Panc1 (cell line): Measurements from ENCODE around the gene EPB41L5.

ENCODE experiments used
- POLR2AphosphoS5 ChIP-seq: IDR thresholded peaks from 2 replicates; pipeline ENCODE4 v1.6.1; 2012; ENCODE audit warnings: mild to moderate bottlenecking, low read depth, low read length, moderate library complexity
- SIN3A ChIP-seq: IDR thresholded peaks from 2 replicates; pipeline ENCODE4 v1.6.1; 2012; ENCODE audit warnings: low read depth, mild to moderate bottlenecking, low read length, moderate library complexity, borderline replicate concordance; ENCODE audit not compliant: insufficient read depth
- TCF7L2 ChIP-seq: IDR thresholded peaks from 2 replicates; pipeline ENCODE4 v1.6.1; 2011; ENCODE audit warnings: mild to moderate bottlenecking, low read depth, low read length, inconsistent platforms
- TF ChIP-seq, protein P1 (sequence below): fragments of 450-650 bp; IDR thresholded peaks from 2 replicates; pipeline ENCODE4 v1.5.1; 2017; ENCODE audit warnings: mild to moderate bottlenecking

DNA sequence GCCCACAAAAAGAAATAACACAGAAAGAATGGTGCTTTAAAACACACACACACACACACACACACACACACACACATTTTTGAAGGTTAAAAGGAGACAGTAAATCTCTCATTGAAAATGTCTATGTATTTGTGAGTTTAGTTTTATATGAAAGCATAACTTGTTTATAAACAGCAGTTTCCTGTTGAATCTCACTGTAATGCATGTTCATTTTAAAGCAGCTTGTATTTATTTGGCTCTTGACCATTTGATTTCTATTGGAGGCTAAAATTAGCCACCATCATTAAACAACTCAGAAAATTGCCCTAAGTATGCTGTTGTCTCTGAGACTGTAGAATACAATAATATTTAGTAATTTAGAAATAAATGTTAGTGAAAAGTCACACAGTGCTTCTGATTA is 115.3 kb downstream of the EPB41L5 start:
- TF ChIP-seq, protein P1, sequence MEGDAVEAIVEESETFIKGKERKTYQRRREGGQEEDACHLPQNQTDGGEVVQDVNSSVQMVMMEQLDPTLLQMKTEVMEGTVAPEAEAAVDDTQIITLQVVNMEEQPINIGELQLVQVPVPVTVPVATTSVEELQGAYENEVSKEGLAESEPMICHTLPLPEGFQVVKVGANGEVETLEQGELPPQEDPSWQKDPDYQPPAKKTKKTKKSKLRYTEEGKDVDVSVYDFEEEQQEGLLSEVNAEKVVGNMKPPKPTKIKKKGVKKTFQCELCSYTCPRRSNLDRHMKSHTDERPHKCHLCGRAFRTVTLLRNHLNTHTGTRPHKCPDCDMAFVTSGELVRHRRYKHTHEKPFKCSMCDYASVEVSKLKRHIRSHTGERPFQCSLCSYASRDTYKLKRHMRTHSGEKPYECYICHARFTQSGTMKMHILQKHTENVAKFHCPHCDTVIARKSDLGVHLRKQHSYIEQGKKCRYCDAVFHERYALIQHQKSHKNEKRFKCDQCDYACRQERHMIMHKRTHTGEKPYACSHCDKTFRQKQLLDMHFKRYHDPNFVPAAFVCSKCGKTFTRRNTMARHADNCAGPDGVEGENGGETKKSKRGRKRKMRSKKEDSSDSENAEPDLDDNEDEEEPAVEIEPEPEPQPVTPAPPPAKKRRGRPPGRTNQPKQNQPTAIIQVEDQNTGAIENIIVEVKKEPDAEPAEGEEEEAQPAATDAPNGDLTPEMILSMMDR: no peak
- no peak for TF ChIP-seq POLR2AphosphoS5
- no peak for TF ChIP-seq TCF7L2
- TF ChIP-seq SIN3A: no peak
